Subcutaneous adipose tissue (tissue), 4 donors: ENCODE results near the gene ELL2. TPM values are rescaled to one million over a fixed set of nuclear protein-coding genes. Genes with fewer than 3 reads are reported as not detected.

ENCODE experiments used
- CTCF ChIP-seq: fragments of 450-650 bp; IDR thresholded peaks from one replicate; pipeline ENCODE4 v1.5.1; 2016; ENCODE audit warnings: low read depth, mild to moderate bottlenecking, control low read depth, antibody characterized with exemption, moderate library complexity
- total RNA-seq, 4 donors: library from RNA; depleted of rRNA; stranded (reverse); fragments of >200 nt; gene quantifications; one replicate each; pipeline ENCODE4 v1.1.0, GENCODE V29; 2016

ELL2 gene
- total RNA-seq, 4 donors from 2014 or later = 94.4 to 308 (median 208) TPM

- no peak for TF ChIP-seq CTCF
Measured at GRCh38 chr5:95969055-95969454, 7.4 kb upstream of the ELL2 start.

- TF ChIP-seq CTCF = no peak
Measured at GRCh38 chr5:95967236-95967635, 5.6 kb upstream of the ELL2 start.

- TF ChIP-seq CTCF = no peak
Measured at GRCh38 chr5:95966005-95966404, 4.4 kb upstream of the ELL2 start.

GRCh38 chr5:95963650-95964410, 2.2 kb upstream of the ELL2 start:
- TF ChIP-seq CTCF = no peak

- no peak for TF ChIP-seq CTCF
Measured at GRCh38 chr5:95962785-95963184, 1.1 kb upstream of the ELL2 start.

GRCh38 chr5:95962475-95962773, 773 bp upstream of the ELL2 start:
- TF ChIP-seq CTCF = no peak

GRCh38 chr5:95960667-95961616, 709 bp downstream of the ELL2 start:
- TF ChIP-seq CTCF = no peak
